GM21360 (cell line): ENCODE results near the gene ARMC9.

Experiments
- ATAC-seq: cut with Tn5 transposase; IDR thresholded peaks from one replicate; pipeline ENCODE4 v1.9.1; 2021; ENCODE audit warnings: mild to moderate bottlenecking, moderate library complexity; ENCODE audit not compliant: unreplicated experiment

Gene ARMC9

DNA sequence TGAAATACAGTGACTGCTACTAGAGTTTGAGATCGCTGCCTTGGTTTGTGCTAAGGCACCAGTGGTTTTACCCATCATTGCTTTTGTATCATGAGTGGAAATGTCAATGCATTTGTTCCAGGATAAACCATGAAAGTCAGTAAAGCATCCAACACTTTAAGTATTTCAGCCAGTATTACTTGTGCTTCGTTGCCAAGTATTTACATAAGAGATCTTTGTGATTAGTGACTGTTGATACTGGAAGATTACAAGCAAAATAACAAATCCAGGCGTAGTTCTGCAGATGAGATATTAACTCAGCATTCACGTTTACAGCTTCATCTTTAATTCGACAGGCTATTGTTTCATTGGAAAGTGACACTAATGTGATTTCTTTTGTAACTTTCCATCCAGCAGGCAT lies 106.8 kb downstream of the ARMC9 start:
- ATAC-seq, result no peak

DNA sequence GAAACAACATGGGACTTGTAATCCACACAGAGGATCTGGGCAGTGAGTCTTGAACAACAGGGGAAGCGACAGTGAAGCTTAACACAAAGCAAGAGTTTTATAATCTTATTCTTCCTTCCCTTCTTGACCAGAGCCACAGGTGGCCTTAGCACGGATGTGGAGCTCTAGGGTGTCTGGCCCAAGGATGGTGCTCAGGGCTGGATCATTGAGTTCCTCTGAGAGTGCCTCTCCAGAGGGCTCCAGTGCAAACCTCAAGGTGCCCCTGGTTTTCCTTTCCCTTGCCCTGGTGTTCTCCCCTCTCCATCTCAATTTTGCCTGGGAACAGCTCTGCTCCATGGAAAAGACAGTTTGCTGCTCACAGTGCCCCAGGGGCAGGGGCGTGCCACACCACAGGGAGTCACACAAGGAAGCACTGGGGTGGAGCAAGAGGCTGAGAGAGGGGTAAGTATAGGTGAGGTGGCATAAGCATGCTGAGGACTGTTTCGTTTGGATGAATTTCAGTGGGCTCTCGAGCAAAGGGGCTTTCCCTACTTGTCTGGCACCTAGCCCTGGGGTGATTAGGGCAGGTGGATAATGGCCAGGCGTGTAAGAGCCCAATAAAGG lies 108.5 kb downstream of the ARMC9 start:
- ATAC-seq, result no peak

DNA sequence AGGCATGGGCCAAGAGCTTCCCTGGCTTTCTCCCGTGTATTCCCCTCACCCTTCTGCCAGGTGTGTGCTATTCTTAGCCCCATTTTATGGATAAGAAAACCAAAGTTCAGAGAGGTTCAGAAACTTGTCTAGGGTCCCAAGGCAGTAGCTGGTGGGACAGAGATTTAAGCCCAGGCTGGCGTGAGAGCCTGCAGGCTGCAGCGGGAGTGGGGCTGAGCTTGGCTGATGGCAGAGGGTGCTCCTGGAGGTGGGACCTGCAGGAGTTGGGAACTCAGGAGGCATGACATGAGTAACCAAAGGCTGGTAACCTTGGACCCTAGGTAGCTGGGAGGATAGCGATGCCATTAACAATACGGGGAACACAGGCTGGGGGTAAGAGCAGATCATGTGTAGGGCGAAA lies 109.8 kb downstream of the ARMC9 start:
- ATAC-seq, result no peak

DNA sequence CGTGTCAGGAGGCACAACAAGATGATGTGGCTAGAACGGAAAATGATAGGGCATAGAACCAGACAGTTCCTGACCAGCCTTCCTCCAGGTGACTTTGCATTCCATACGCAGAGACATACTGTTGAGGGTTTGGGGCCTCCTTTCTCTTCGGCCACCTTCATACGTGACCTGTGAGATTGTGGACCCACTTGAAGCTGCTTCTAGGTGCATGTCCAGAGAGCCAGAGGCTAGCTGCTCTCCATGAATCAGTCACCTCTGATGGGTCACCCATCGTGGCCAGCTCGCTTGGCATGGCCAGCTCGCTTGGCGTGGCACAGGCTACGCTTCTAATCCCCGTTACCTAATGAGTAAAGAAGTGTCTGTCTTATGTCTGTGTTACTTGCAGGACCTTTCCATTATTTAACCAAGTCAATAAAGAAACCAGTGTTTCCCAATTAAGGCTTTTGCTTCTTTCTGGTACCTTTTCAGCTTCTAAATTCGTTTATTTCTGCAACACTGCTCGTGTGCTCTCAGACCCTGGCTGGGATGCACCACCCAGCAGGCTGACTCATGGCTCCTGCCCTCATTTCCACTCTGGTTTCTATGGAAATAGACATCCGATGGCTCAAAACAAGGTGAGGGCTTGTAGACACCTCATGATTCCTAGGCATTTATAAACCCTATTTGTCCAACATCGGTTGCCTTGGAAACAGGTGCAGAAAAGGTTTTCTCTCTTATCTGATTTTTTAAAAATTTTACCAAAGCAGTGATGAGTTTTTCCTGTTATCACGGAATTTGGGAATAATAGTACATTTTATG lies 110.4 kb downstream of the ARMC9 start:
- ATAC-seq, result no peak

DNA sequence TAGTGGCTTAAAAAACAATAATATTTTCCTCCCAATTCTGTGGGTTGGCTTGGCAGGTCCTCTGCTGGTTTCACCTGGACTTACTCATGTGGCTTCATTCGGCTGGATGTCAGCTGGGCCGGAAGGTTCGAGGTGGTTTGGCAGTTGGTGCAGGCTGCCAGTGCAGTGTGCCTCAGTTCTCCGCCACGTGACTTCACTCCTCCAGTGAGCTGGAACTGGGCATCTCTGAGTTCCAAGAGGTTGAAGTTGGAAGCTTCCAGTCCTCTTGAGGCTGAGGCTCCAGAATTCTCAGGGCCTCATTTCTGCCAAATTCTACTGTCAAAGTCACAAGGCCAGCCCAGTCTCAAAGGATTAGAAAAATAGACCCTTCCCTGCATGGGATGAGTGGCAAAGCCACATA lies 113.6 kb downstream of the ARMC9 start:
- ATAC-seq, result no peak

DNA sequence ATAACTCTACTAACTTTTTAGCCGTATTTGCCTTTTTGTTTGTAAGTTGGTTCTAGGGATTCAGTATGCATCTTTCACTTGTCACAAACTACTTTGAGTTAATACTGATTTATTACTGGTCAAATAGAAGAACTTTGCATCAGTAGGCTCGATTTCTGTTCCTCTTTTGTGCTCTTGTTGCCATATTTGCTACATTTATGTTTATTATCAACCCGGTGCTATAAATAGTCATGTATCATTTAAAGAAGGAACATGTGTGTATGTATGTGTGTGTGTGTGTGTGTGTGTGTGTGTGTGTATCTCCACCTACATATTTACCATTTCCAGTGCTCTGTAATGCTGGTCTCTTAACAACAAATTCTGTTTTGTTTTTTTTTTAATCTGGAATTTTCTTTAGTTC lies 117.5 kb downstream of the ARMC9 start:
- ATAC-seq, result no peak

DNA sequence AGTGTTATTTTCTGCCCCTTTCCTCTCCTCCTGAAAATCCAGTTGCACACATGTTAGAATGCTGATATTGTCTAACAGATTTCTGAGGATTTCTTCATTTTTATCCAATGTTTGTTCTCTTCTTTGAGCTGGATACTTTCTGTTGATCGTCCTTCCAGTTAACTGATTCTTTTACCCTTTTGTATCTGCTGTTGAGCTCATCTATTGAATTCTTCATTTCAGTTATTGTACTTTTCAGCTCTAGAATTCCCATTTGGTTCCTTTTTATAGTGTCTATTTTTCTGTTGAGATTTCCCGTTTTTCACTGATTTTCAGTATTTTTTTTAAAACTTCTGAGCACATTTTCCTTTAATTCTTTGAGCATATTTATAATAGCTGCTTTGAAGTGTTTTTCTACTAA lies 119.1 kb downstream of the ARMC9 start:
- no peak for ATAC-seq

DNA sequence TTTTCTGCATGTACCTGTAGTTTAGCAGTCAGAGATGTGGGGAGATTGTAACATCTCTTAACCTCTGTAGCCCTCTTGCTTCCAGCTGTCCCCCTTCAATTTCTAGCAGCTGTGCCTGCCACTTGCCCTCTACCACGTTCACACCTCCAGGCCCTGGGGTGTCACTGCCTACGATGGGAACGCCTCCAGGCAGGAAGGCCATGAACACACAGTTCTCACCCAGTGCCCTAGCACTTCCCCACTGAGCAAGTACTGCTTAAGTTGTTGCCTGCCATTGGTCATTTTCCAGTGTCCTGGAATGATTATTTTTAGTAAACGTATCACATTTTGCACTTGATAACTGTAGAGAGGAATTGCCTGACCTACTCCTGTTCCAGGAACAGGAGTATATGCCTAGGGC lies 120.0 kb downstream of the ARMC9 start:
- no peak for ATAC-seq

DNA sequence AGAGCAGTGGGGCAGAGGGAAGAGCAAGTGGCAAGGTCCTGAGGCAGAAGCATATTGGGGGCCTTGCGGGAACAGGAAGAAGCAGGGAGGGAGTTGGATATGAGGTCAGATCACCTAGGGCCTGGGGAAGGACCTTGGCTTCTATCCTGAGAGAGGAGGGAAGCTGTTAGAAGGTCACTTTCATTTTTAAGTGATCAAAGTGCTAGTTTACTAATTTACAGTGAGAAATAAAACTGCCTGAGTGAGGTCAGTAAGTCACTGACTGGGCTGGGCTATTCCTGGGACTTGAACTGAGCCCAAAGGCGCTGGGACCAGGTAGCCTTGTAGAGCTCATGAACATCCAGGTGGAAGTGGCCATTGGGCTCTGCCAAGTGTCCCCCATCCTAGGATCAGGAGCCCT lies 120.5 kb downstream of the ARMC9 start:
- ATAC-seq, result no peak

DNA sequence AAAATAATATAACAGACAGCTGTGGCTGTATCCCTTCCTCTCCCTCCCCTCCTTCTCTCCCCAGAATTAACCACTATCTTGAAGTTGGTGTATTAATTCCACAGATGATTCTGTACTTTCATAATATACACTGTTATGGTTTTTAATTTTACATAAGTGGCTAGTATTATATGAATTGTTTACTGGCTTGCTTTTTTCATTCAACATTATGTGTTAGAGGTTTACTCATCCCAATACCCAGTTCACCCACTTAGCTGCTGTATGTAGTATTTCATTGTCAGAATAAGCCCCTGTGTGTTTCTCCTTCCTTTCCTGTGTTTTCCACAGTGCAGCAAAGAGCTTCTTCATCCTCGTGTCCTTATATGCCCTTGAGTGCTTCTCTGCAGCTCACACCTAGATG lies 121.4 kb downstream of the ARMC9 start:
- no peak for ATAC-seq

DNA sequence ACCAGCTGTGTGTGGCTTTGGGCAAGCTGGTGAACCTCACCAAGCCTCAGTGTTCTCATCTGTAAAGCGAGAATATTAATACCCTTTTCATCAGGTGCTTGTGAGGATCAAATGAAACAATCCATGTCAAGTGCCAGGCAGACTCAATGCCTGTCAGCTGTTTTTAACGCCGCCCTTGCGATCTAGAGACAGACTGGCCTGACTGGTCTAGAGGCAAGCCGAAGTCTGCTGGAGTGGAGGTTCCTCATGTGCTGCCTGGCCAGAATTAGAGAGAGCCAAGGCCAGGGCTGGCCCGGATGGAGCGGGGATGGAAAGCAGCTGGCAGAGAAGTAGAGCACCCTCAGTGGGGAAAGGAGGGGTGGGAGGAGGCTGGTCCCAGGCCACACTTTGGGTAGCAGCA lies 122.6 kb downstream of the ARMC9 start:
- no peak for ATAC-seq

DNA sequence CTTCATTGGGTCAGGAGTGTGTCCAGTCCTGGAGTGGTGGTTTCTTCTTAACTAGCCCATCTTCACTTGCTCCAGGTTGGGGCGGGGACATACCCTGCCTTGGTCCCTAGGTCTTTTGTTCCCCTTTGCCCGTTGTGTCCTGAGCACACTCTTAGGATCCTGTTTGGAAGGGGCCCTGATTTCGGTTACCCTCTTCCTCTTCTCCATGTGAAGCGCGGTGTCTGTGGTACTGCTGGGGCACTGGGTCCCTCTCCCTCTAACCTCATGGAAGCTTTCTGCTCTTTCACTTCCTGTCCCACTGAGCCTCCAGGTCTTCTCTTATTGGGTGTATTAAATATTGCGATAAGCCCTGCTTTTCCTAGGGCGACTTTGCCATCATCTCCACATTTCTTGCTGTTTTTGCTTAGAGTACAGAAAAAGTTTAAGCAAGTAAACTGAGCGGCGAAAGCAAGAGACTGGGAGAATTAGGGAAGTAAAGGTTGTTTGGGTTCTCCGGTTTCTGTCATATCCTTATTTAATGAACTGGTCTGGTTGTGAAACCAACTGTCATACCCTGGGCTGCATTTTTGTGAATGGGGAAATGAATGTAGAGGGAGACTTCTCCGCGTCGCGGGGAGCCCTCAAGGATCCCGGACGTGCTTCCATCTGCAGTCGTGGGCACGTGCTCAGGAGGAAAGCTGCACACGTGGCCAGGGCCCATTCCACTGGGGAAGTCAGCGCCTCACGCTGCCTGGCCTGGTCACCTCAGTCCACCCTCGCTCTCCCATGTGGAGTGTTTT lies 123.3 kb downstream of the ARMC9 start:
- no peak for ATAC-seq

DNA sequence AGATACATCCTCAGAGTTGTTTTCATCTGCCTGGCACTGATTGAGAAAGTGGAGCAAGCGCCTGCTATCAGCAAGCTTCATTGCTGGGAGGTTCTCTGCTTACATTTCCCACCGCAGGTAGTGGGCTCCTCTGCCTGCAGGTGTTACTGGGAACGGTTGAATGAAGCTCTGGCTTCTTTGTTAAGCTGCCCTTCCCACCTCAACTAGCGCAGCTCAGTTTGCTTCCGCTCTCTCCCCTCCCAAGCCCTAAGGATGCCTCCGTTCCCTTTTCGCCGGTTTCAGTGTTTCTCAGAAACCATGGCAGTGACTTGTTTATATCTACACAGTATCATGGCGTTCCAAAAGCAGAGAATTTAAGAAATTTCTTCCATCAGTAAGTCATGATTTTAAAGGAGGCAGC lies 124.9 kb downstream of the ARMC9 start:
- ATAC-seq, result no peak

DNA sequence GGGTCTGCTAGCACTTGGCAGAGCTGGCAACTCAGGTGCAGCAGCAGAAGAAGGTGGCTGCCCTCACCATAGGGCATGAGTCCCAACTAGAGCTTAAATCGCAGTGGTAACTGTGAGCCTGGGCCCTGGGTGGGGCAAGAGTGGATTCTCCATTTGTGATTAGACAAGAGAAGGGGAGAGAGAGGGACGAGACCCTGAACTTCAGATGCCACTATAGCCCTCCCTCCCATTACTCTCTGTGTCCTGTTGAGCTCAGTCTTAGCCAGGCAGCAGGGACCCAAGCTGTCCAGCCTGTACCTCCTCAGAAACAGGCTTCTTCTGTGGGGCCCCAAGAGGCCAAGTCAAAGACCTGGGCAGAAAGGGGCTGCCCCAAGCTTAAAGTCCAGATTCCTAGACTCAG lies 127.4 kb downstream of the ARMC9 start:
- no peak for ATAC-seq

DNA sequence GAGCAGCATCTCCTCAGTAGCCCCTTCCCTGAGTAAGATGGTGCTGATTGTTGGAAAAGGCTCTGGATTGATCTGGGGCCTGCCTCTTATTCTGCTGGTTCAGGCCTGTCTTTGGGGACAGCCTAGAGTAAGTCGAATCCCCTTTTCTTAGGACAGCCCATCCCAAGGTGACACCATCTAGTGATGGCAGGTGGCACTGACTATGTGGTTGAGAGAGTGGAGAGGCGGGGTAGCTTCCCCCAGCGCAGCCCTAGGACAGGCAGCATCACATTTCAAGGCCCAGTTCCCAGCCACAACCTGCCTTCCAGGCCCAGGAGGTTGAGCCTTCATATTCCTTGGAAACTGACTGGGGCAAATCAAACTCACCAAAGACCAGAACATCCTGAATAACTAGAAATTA lies 128.0 kb downstream of the ARMC9 start:
- no peak for ATAC-seq

DNA sequence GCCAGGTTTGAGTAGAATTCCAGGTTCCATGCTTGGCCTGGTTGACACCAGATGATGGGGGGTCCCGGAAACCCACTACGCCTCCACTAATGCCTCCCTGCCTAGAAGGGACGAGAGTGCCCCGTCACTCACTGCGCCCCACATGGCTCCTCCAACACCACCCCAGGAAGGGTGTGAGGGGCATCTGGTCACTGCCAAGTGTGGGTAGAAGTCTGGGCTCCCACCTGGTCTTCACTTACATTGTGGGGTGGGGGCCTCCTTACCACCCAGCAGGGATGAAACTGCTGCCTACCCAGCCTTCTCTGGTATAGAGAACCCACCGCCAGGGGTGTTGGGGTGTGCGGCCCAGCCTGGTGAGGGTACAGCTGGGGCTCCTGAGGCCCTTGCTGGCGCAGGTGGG lies 131.9 kb downstream of the ARMC9 start:
- no peak for ATAC-seq

DNA sequence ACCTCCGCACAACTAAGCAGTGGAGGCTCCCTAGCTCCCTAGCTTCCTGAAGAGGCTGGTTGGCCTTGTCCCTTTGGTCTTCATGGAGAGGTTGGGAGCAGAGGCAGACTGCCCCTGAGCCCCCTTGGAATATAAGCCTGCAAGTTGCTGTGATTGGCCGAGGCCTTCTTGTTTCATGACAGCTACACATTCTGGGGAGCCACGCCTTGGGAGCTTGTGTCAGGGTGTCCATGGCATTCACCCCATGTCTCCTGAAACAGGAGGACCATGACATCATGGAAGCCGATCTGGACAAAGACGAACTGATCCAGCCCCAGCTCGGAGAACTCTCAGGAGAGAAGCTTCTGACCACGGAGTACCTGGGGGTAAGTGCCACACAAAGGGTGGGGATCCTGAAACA lies 133.1 kb downstream of the ARMC9 start:
- no peak for ATAC-seq

DNA sequence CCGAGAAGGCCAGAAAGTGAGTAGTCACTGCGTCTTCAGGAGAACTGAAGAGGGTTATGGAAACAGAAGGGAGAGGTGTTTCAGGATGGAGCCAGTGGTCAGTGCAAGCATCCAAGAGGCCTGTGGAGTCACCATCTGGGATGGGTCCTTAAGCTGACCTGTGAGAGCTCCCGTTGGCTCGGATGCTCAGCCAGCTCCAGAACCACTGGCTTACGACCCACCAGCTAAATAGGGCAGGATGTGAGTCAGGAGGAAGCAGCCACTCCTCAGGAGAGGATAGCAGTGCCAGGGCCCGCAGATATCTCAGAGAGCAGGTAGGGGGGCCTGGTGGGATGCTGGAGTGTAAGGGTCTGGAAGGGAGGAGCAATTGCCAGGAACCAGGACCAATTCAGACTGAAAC lies 134.0 kb downstream of the ARMC9 start:
- no peak for ATAC-seq

DNA sequence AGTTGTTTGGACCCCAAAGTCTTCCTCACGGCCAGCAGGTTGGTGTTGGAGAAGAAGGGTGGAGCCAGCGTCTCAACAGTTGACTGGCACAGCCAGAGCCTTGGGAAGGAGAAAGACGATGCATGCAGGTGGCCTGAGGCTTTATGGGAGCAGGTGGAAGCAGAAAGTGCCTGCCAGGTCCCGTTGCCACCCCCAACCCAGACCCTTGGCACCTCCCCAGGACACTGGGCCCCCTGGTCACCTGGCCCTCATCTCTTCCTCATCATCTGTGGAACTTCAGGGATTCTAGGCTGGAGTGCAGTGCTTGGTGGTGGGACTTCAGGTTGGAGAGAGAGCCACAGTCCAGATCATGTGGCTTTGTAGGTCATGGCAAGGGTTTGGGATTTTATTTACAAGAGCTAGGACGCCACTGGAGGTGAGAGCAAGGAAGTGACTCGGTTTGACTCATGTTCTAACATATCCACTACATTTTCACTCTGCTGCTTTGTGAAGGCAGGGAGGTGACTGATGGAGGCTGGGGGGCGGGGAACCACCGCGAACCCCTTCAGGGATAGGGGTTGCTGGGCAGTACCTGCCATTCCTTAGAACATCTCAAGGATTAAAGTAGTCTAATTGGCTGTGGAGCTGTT lies 134.6 kb downstream of the ARMC9 start:
- no peak for ATAC-seq

DNA sequence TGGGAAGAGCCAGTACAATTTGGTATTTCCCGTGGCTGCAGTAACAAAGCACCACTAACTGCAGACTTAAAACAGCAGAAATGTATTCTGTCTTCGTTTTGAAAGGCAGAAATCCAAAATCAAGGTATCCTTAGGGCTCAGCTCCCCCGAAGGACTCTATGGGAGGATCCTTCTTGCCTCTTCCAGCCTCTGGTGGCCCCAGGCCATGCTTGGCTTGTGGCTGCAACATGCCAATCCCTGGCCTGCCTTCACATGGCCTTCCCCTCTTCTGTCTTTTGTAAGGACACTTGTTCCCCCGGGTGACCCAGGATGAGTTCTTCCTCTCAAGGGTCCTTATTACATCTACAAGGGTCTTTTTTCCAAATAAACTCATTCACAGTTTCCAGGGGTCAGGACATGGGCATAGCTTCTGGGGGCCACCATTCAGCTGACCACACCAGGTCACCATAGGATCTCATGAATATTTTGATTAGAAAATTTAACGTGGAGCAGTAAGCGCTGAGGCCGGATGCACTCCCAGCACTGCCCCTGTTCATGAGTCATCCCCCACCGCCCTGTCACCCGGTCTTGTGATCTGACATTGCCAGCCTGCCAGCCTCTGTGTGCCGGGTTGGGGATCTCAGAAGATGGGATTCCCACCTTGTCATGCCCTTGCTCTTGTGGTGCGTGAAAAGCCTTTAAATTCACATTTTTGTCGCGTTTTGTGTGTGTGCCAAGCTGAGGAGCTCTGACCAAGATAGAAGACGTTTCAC lies 135.9 kb downstream of the ARMC9 start:
- no peak for ATAC-seq

DNA sequence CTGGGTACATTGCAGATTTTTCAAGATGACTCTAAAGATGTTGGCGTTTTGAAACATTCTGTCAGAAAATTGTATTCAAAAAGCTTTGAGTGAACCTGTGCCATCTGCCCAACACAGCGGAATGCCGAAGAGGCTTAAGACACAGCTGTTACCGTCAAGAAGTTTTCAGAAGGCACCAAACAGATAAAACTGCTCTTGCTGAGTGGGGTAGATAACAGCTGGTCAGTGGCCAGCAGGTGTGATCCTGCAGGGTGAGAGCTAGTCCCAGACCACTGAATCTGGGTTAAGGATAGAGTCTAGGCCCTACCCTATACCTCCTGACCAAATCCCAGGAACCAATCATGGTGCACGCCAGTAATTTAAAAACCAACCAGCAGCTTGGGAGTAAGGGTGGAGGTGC lies 136.6 kb downstream of the ARMC9 start:
- ATAC-seq, result no peak
